ENCODE data around the gene GOLPH3L. TPM values are rescaled to one million over a fixed set of nuclear protein-coding genes. Genes with fewer than 3 reads are reported as not detected.

The GOLPH3L gene
- total and polyA plus RNA-seq, 2 of the 13 experiments (the other 11 are each of a cell fraction or from before 2014, with no cell fraction given) = 8.2 to 12.8 TPM

DNA sequence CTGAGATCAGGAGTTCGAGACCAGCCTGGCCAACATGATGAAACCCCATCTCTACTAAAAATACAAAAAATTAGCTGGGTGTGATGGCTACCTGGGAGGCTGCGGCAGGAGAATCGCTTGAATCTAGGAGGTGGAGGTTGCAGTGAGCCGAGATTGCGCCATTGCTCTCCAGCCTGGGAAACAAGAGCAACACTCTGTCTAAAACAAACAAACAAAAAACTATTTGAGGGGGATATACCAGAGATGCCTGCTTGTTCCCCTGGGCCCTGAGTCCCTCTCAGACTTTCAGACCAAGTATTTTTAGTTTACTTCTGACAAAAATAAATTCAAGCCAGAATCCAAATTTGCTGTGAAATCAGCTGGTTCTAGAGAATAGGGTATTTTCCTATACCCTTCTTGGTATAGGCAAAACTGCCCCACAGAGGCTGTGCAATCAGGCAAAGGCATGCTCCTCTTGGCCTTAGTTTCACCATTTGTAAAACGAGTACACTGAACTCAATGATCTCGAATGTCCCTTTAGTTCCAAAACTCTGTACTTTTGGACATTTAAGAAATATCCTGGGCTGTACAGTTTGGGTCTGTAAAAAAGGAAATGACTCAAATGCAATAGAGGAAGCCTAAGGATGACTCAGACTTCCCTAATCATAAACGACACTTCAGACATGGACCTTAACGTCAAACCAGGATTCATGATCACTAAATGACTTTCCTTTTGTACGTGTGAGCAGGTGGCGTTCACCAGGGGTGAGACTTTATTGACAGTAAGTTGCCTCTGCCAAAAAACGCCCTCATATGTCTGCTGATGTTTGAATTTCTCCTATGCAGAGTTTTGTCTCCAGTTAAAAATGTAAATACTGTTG lies 83.7 kb downstream of the GOLPH3L start (continued):
- TF ChIP-seq ZNF224 (CRISPR knock-in tag; IDR thresholded peaks at IDR 0.05) (no peak), KDM4B (CRISPR knock-in tag; IDR thresholded peaks at IDR 0.05) (0 out of 2 replicates have a peak, but pooled peaks have one; percentile 39), HMG20A (CRISPR knock-in tag; IDR thresholded peaks at IDR 0.05; ENCODE audit: borderline replicate concordance) (peak; percentile 44; the same call in 1 of the 2 replicates), ZBTB7B (CRISPR knock-in tag; IDR thresholded peaks at IDR 0.05) (no peak), HES4 (CRISPR knock-in tag; IDR thresholded peaks at IDR 0.05; ENCODE audit: borderline replicate concordance) (no peak), MAFF (IDR thresholded peaks at IDR 0.05; ENCODE audit: low read depth, low read length) (no peak), ZNF232 (CRISPR knock-in tag; IDR thresholded peaks at IDR 0.05; ENCODE audit: borderline replicate concordance) (no peak), ELF3 (CRISPR knock-in tag; IDR thresholded peaks at IDR 0.05) (peak; percentile 51), NR3C1 (CRISPR knock-in tag; IDR thresholded peaks at IDR 0.05) (no peak), CEBPB (IDR thresholded peaks at IDR 0.05; ENCODE audit: borderline replicate concordance, low read depth, low read length) (peak; percentile 84; the same call in 1 of the 2 replicates), MATR3 (CRISPR knock-in tag; IDR thresholded peaks at IDR 0.05) (no peak), NR2C2 (CRISPR knock-in tag; IDR thresholded peaks at IDR 0.05; ENCODE audit: borderline replicate concordance) (no peak)
- TF ChIP-seq, protein P1, sequence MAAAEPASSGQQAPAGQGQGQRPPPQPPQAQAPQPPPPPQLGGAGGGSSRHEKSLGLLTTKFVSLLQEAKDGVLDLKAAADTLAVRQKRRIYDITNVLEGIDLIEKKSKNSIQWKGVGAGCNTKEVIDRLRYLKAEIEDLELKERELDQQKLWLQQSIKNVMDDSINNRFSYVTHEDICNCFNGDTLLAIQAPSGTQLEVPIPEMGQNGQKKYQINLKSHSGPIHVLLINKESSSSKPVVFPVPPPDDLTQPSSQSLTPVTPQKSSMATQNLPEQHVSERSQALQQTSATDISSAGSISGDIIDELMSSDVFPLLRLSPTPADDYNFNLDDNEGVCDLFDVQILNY (CRISPR knock-in tag; conservative IDR thresholded peaks at IDR 0.05) = no peak
- TF ChIP-seq, protein P2, sequence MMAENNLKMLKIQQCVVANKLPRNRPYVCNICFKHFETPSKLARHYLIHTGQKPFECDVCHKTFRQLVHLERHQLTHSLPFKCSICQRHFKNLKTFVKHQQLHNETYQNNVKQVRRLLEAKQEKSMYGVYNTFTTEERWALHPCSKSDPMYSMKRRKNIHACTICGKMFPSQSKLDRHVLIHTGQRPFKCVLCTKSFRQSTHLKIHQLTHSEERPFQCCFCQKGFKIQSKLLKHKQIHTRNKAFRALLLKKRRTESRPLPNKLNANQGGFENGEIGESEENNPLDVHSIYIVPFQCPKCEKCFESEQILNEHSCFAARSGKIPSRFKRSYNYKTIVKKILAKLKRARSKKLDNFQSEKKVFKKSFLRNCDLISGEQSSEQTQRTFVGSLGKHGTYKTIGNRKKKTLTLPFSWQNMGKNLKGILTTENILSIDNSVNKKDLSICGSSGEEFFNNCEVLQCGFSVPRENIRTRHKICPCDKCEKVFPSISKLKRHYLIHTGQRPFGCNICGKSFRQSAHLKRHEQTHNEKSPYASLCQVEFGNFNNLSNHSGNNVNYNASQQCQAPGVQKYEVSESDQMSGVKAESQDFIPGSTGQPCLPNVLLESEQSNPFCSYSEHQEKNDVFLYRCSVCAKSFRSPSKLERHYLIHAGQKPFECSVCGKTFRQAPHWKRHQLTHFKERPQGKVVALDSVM (CRISPR knock-in tag; IDR thresholded peaks at IDR 0.05) = peak; percentile 97
- TF ChIP-seq, protein P3, sequence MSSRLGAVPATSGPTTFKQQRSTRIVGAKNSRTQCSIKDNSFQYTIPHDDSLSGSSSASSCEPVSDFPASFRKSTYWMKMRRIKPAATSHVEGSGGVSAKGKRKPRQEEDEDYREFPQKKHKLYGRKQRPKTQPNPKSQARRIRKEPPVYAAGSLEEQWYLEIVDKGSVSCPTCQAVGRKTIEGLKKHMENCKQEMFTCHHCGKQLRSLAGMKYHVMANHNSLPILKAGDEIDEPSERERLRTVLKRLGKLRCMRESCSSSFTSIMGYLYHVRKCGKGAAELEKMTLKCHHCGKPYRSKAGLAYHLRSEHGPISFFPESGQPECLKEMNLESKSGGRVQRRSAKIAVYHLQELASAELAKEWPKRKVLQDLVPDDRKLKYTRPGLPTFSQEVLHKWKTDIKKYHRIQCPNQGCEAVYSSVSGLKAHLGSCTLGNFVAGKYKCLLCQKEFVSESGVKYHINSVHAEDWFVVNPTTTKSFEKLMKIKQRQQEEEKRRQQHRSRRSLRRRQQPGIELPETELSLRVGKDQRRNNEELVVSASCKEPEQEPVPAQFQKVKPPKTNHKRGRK (CRISPR knock-in tag; IDR thresholded peaks at IDR 0.05) = no peak
- TF ChIP-seq, protein P4, sequence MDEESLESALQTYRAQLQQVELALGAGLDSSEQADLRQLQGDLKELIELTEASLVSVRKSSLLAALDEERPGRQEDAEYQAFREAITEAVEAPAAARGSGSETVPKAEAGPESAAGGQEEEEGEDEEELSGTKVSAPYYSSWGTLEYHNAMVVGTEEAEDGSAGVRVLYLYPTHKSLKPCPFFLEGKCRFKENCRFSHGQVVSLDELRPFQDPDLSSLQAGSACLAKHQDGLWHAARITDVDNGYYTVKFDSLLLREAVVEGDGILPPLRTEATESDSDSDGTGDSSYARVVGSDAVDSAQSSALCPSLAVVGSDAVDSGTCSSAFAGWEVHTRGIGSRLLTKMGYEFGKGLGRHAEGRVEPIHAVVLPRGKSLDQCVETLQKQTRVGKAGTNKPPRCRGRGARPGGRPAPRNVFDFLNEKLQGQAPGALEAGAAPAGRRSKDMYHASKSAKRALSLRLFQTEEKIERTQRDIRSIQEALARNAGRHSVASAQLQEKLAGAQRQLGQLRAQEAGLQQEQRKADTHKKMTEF (CRISPR knock-in tag; IDR thresholded peaks at IDR 0.05) = 0 out of 2 replicates have a peak, but pooled peaks have one; percentile 16
- TF ChIP-seq, protein P5, sequence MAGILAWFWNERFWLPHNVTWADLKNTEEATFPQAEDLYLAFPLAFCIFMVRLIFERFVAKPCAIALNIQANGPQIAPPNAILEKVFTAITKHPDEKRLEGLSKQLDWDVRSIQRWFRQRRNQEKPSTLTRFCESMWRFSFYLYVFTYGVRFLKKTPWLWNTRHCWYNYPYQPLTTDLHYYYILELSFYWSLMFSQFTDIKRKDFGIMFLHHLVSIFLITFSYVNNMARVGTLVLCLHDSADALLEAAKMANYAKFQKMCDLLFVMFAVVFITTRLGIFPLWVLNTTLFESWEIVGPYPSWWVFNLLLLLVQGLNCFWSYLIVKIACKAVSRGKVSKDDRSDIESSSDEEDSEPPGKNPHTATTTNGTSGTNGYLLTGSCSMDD (CRISPR knock-in tag; IDR thresholded peaks at IDR 0.05) = no peak
- TF ChIP-seq, protein P6, sequence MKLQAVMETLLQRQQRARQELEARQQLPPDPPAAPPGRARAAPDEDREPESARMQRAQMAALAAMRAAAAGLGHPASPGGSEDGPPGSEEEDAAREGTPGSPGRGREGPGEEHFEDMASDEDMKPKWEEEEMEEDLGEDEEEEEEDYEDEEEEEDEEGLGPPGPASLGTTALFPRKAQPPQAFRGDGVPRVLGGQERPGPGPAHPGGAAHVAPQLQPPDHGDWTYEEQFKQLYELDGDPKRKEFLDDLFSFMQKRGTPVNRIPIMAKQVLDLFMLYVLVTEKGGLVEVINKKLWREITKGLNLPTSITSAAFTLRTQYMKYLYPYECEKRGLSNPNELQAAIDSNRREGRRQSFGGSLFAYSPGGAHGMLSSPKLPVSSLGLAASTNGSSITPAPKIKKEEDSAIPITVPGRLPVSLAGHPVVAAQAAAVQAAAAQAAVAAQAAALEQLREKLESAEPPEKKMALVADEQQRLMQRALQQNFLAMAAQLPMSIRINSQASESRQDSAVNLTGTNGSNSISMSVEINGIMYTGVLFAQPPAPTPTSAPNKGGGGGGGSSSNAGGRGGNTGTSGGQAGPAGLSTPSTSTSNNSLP (IDR thresholded peaks at IDR 0.05; ENCODE audit: low read depth, low read length) = no peak; the same call in 1 of the 2 replicates
